ENCODE data around the gene TGIF1. TPM values are rescaled to one million over a fixed set of nuclear protein-coding genes. Genes with fewer than 3 reads are reported as not detected.

The TGIF1 gene
- total and polyA plus RNA-seq, 4 experiments from 2014 or later, result 69.6 to 95.1 (median 87.9) TPM

- Mint-ChIP-seq H3K9me3 (peaks cover 0 to 2% (median 0%) of the 10 kb centered on the region in 8 donors), H3K4me1 (peaks cover 44 to 85% (median 60%) of the 10 kb centered on the region in 4 donors), H3K27ac (peak overlapping the region in 5 of 7 donors; percentile 14 to 100 (median 96)), H3K27me3 (peaks cover 0 to 2% of the 10 kb centered on the region in 2 donors), H3K4me3 (peak overlapping the region in 5 of 8 donors; percentile 94 to 97 (median 95)), H3K36me3 (peaks cover 25 to 48% of the 10 kb centered on the region in 2 donors)
- ChIA-PET CTCF (ENCODE audit: partially characterized antibody) (interaction anchor here (0.7 to 5.4 kb wide), 46 partner anchors 8 to 487 kb away, joined by 3 to 81 read pairs (median 5); no protein-coding TSS in a partner anchor), POLR2A (ENCODE audit: partially characterized antibody) (interaction anchor here (0.8 to 5.2 kb wide), 7 partner anchors 11 to 210 kb away, joined by 3 to 131 read pairs (median 5); no protein-coding TSS in a partner anchor)
- H3K9me3 ChIP-seq (ENCODE audit: control insufficient read depth in 1 of 2, low read length in 2 of 2), result no peaks in the 10 kb centered on the region
- H3K4me3 ChIP-seq (ENCODE audit: low read length in 2 of 2), result peak overlapping the region in 1 of 2 donors; percentile 52
- H3K27me3 ChIP-seq (ENCODE audit: insufficient read depth, low read length), result no peaks in the 10 kb centered on the region
- peaks cover 73% of the 10 kb centered on the region for H3K4me1 ChIP-seq (ENCODE audit: insufficient read depth, low read length)
- peak overlapping the region; percentile 94 for H3K27ac ChIP-seq (ENCODE audit: low read depth, low read length)
- H3K36me3 ChIP-seq (ENCODE audit: insufficient read depth, low read length), result peaks cover 21% of the 10 kb centered on the region
- DNase-seq, result no peak
- intact Hi-C loops (cut with micrococcal nuclease), result loop anchor here (5.0 kb wide), 1 partner anchor 47 kb away; no protein-coding TSS in a partner anchor
Observed at GRCh38 chr18:3455090-3455635, 5.2 kb downstream of the TGIF1 start.

- no peak for DNase-seq
- intact Hi-C loops (cut with micrococcal nuclease), result loop anchor here (5.0 kb wide), 1 partner anchor 46 kb away; no protein-coding TSS in a partner anchor
- H3K4me3 ChIP-seq (ENCODE audit: low read length in 2 of 2), result no peak overlapping the region
- H3K4me1 ChIP-seq (ENCODE audit: insufficient read depth, low read length), result peaks cover 73% of the 10 kb centered on the region
- Mint-ChIP-seq H3K4me1 (peaks cover 44 to 83% (median 59%) of the 10 kb centered on the region in 4 donors), H3K27me3 (no peaks in the 10 kb centered on the region), H3K4me3 (peak overlapping the region in 1 of 8 donors; percentile 10), H3K27ac (peak overlapping the region in 6 of 7 donors; percentile 17 to 100 (median 50)), H3K36me3 (peaks cover 30 to 48% of the 10 kb centered on the region in 2 donors), H3K9me3 (peaks cover 0 to 5% (median 1%) of the 10 kb centered on the region in 8 donors)
- no peaks in the 10 kb centered on the region for H3K9me3 ChIP-seq (ENCODE audit: control insufficient read depth in 1 of 2, low read length in 2 of 2)
- ChIA-PET CTCF (ENCODE audit: partially characterized antibody) (interaction anchor here (0.8 to 7.8 kb wide), 25 partner anchors 9 to 488 kb away, joined by 3 to 81 read pairs (median 14); no protein-coding TSS in a partner anchor), POLR2A (ENCODE audit: partially characterized antibody) (interaction anchor here (1.3 to 7.9 kb wide), 5 partner anchors 7 to 209 kb away, joined by 3 to 139 read pairs (median 5); partner anchors contain the start of gene TGIF1)
- H3K36me3 ChIP-seq (ENCODE audit: insufficient read depth, low read length), result peaks cover 21% of the 10 kb centered on the region
- H3K27me3 ChIP-seq (ENCODE audit: insufficient read depth, low read length), result no peaks in the 10 kb centered on the region
- H3K27ac ChIP-seq (ENCODE audit: low read depth, low read length), result no peak overlapping the region
Observed at GRCh38 chr18:3455907-3456685, 6.1 kb downstream of the TGIF1 start.

- Mint-ChIP-seq H3K4me3 (peak overlapping the region in 1 of 8 donors; percentile 7), H3K36me3 (peaks cover 36 to 45% of the 10 kb centered on the region in 2 donors), H3K27me3 (no peaks in the 10 kb centered on the region), H3K27ac (peak overlapping the region in 4 of 7 donors; percentile 56 to 92 (median 84)), H3K9me3 (peaks cover 0 to 8% (median 4%) of the 10 kb centered on the region in 8 donors), H3K4me1 (peaks cover 42 to 79% (median 58%) of the 10 kb centered on the region in 4 donors)
- no peaks in the 10 kb centered on the region for H3K9me3 ChIP-seq (ENCODE audit: control insufficient read depth in 1 of 2, low read length in 2 of 2)
- ChIA-PET POLR2A (ENCODE audit: partially characterized antibody) (interaction anchor here (1.3 to 7.9 kb wide), 5 partner anchors 8 to 152 kb away, joined by 3 to 139 read pairs (median 12); partner anchors contain the start of gene TGIF1), CTCF (ENCODE audit: partially characterized antibody) (interaction anchor here (0.9 to 7.8 kb wide), 10 partner anchors 10 to 209 kb away, joined by 3 to 68 read pairs (median 18); no protein-coding TSS in a partner anchor)
- H3K27me3 ChIP-seq (ENCODE audit: insufficient read depth, low read length), result no peaks in the 10 kb centered on the region
- peaks cover 73% of the 10 kb centered on the region for H3K4me1 ChIP-seq (ENCODE audit: insufficient read depth, low read length)
- H3K36me3 ChIP-seq (ENCODE audit: insufficient read depth, low read length), result peaks cover 21% of the 10 kb centered on the region
- DNase-seq, result no peak
- H3K27ac ChIP-seq (ENCODE audit: low read depth, low read length), result no peak overlapping the region
- intact Hi-C loops (cut with micrococcal nuclease), result loop anchor here (5.0 kb wide), 1 partner anchor 46 kb away; no protein-coding TSS in a partner anchor
- H3K4me3 ChIP-seq (ENCODE audit: low read length in 2 of 2), result no peak overlapping the region
Observed at GRCh38 chr18:3456686-3457069, 6.7 kb downstream of the TGIF1 start.

- ChIA-PET POLR2A (ENCODE audit: partially characterized antibody) (interaction anchor here (1.3 to 7.9 kb wide), 8 partner anchors 9 to 398 kb away, joined by 3 to 139 read pairs (median 13); partner anchors contain the start of genes MYL12A and TGIF1), CTCF (ENCODE audit: partially characterized antibody) (interaction anchor here (0.9 to 7.8 kb wide), 10 partner anchors 10 to 210 kb away, joined by 3 to 46 read pairs (median 14); partner anchors contain the start of gene MYL12A)
- H3K9me3 ChIP-seq (ENCODE audit: control insufficient read depth in 1 of 2, low read length in 2 of 2), result no peaks in the 10 kb centered on the region
- H3K27ac ChIP-seq (ENCODE audit: low read depth, low read length), result no peak overlapping the region
- peaks cover 72% of the 10 kb centered on the region for H3K4me1 ChIP-seq (ENCODE audit: insufficient read depth, low read length)
- no peak for DNase-seq
- intact Hi-C loops (cut with micrococcal nuclease), result loop anchor here (5.0 kb wide), 1 partner anchor 45 kb away; no protein-coding TSS in a partner anchor
- Mint-ChIP-seq H3K36me3 (peaks cover 42 to 48% of the 10 kb centered on the region in 2 donors), H3K4me3 (peak overlapping the region in 6 of 8 donors; percentile 18 to 75 (median 49)), H3K9me3 (peaks cover 0 to 14% (median 8%) of the 10 kb centered on the region in 8 donors), H3K27me3 (no peaks in the 10 kb centered on the region), H3K4me1 (peaks cover 42 to 77% (median 58%) of the 10 kb centered on the region in 4 donors), H3K27ac (peak overlapping the region; percentile 68 to 92 (median 85))
- no peaks in the 10 kb centered on the region for H3K27me3 ChIP-seq (ENCODE audit: insufficient read depth, low read length)
- peaks cover 21% of the 10 kb centered on the region for H3K36me3 ChIP-seq (ENCODE audit: insufficient read depth, low read length)
- no peak overlapping the region for H3K4me3 ChIP-seq (ENCODE audit: low read length in 2 of 2)
Observed at GRCh38 chr18:3457261-3457724, 7.3 kb downstream of the TGIF1 start.

GRCh38 chr18:3458378-3458777 is 8.4 kb downstream of the TGIF1 start:
- DNase-seq, result peak; percentile 36 to 54 (median 46)
- H3K4me3 Mint-ChIP-seq, result peak overlapping the region in 7 of 8 donors; percentile 65 to 85 (median 74)

More at GRCh38 chr18:3458378-3458777, 8.4 kb downstream of the TGIF1 start:
- Mint-ChIP-seq H3K27me3 (no peaks in the 10 kb centered on the region), H3K9me3 (peaks cover 0 to 16% (median 11%) of the 10 kb centered on the region in 8 donors), H3K4me1 (peaks cover 38 to 72% (median 51%) of the 10 kb centered on the region in 4 donors), H3K36me3 (peaks cover 42 to 46% of the 10 kb centered on the region in 2 donors), H3K27ac (peak overlapping the region; percentile 81 to 96 (median 92))
- no peaks in the 10 kb centered on the region for H3K9me3 ChIP-seq (ENCODE audit: control insufficient read depth in 1 of 2, low read length in 2 of 2)
- ChIA-PET POLR2A (ENCODE audit: partially characterized antibody) (interaction anchor here (0.9 to 7.9 kb wide), 14 partner anchors 9 to 473 kb away, joined by 3 to 139 read pairs (median 8); partner anchors contain the start of genes MYL12A and TGIF1), CTCF (ENCODE audit: partially characterized antibody) (interaction anchor here (0.9 to 7.8 kb wide), 13 partner anchors 8 to 211 kb away, joined by 3 to 46 read pairs (median 7); partner anchors contain the start of gene MYL12A)
- H3K36me3 ChIP-seq (ENCODE audit: insufficient read depth, low read length), result peaks cover 21% of the 10 kb centered on the region
- H3K4me3 ChIP-seq (ENCODE audit: low read length in 2 of 2), result no peak overlapping the region
- H3K27ac ChIP-seq (ENCODE audit: low read depth, low read length), result peak overlapping the region; percentile 45
- intact Hi-C loops (cut with micrococcal nuclease), result loop anchor here (1.0 to 5.0 kb wide), 2 partner anchors 10 to 44 kb away; no protein-coding TSS in a partner anchor
- peaks cover 61% of the 10 kb centered on the region for H3K4me1 ChIP-seq (ENCODE audit: insufficient read depth, low read length)
- H3K27me3 ChIP-seq (ENCODE audit: insufficient read depth, low read length), result no peaks in the 10 kb centered on the region
